ENCODE results near the gene WLS.
A peak's percentile ranks its signal among the peaks of the same experiment; 100 is the strongest.

WLS gene

DNA sequence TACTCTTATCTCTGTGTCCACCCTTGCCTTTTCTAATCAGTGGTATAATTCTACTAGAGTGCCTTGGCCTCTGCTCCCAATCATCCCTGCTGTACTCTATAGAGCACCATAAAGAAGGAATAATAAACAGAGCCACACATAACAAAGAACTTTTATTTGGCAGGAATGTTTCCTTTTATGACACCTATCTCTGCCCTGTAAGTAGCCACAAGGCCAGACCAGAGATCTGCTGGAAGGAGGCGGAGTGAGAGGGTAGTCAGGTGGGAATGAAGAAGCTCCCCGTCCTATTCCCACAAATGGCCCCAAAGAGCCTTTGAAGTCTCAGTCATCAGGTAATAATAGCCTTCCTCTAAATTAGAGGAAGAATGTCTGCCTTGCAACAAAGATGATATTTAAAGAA, 32.7 kb downstream of the WLS start:
- DNase-seq (ENCODE audit: low spot score in 2 of 2) (no peak), ATAC-seq (ENCODE audit: low read depth) (no peak)
- H3K27ac Mint-ChIP-seq, result no peak overlapping the region
- no peaks in the 10 kb centered on the region for H3K27me3 Mint-ChIP-seq
- H3K36me3 Mint-ChIP-seq, result no peaks in the 10 kb centered on the region
- H3K9me3 Mint-ChIP-seq, result no peaks in the 10 kb centered on the region
- H3K4me3 Mint-ChIP-seq, result no peak overlapping the region
- no peaks in the 10 kb centered on the region for H3K4me1 Mint-ChIP-seq

DNA sequence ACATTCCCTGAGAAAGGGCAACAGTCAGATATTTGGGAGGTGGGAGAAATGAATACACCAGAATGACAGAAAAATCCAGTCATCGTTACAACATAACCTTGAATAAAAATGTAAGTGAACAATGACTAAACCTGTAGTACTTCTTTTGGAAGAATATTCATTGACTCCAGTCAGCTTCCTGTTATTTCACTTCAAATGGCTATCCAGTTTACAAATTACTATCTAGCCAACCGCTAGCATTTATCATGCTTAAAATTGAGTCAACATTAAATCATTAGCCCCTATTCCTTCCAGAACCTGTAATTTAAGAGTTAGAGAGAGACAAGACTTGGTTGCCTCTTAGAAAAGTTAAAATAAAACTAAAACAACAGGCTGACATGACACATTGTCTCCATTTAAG, 33.6 kb downstream of the WLS start:
- Mint-ChIP-seq H3K36me3 (no peaks in the 10 kb centered on the region), H3K4me1 (no peaks in the 10 kb centered on the region), H3K4me3 (no peak overlapping the region), H3K27me3 (no peaks in the 10 kb centered on the region), H3K27ac (no peak overlapping the region), H3K9me3 (no peaks in the 10 kb centered on the region)
- ATAC-seq (ENCODE audit: low read depth) (no peak), DNase-seq (ENCODE audit: low spot score in 2 of 2) (no peak)

DNA sequence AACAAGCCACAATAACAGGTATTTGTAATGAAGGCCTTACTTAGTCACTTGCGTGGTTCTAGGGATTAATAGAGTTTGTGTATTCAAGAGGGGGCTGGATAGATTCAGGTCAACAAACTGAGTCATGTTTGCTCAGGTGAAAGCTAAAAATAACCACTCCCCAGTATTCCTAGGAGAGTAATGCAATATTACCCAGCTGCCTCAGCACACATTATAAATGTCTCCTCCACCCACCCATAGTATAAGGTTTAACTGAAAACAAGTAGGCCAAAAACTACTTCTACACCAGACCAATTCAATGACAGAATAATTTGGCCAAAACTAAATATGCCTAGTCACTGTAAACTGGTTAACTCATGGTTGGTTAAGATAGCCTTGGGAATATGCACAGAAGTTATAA, 34.4 kb downstream of the WLS start:
- Mint-ChIP-seq H3K4me1 (no peaks in the 10 kb centered on the region), H3K27me3 (no peaks in the 10 kb centered on the region), H3K4me3 (no peak overlapping the region), H3K36me3 (no peaks in the 10 kb centered on the region), H3K9me3 (no peaks in the 10 kb centered on the region), H3K27ac (no peak overlapping the region)
- DNase-seq (ENCODE audit: low spot score in 2 of 2), result no peak
- no peak for ATAC-seq (ENCODE audit: low read depth)

DNA sequence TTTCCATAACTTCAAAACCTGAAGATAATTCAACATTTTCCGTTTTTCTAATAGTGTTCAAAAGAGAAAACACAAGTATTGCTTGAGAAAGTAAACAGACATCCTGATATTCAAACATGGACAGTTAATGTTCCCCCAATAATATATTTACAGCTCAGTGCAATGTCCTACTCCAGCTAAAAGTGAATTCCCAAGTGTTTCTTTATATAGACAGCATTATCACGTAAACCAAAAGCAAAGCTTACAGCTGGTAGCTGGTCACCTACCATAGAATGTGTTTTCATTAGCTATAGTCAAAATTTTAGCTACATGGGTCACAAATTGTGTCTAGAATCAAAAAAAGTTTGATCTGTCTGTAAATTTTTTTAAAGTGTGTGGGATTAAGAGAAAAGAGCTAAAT, 34.9 kb downstream of the WLS start:
- ATAC-seq (ENCODE audit: low read depth), result no peak
- Mint-ChIP-seq H3K4me1 (no peaks in the 10 kb centered on the region), H3K27ac (no peak overlapping the region), H3K9me3 (no peaks in the 10 kb centered on the region), H3K27me3 (no peaks in the 10 kb centered on the region), H3K36me3 (no peaks in the 10 kb centered on the region), H3K4me3 (no peak overlapping the region)
- DNase-seq (ENCODE audit: low spot score in 2 of 2), result no peak

DNA sequence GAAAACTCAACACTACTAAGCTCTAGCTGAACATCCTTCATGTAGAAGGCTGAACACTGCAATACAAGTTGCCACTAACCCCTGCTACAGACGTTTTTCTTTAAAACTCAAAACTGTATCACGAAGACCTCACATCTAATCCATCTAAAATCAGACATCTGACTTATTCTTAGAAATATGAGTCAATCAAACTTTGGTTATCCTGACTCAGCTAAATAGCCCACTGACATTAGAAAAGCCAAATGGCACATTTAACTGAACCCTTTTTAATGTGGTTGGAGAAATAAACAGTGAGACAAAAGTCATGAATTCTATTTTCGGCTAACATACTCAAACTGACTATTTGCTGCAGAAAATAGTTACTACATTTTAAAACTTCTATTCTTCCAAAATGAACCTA, 35.6 kb downstream of the WLS start:
- Mint-ChIP-seq H3K27me3 (no peaks in the 10 kb centered on the region), H3K9me3 (no peaks in the 10 kb centered on the region), H3K4me1 (no peaks in the 10 kb centered on the region), H3K27ac (no peak overlapping the region), H3K36me3 (no peaks in the 10 kb centered on the region), H3K4me3 (no peak overlapping the region)
- ATAC-seq (ENCODE audit: low read depth) (no peak), DNase-seq (ENCODE audit: low spot score in 2 of 2) (no peak)

DNA sequence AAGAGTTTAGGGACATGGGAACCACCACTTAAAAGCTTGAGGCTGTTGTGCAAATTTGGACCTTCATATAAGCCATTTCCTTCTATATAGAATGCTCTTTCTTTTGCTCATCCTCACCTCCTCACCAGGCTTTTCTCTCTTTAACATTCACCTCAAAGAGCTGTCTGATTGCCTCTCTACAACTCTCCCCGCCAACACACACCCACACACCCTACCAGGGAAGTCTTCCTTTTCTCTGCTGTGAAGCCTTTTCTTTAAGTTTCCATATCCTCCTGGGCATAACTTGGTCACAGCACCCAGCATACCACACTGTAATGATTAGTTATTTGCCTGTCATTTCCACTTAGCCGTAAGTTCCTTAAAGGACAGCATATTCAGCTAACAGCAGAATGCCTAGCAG, 40.6 kb downstream of the WLS start:
- no peaks in the 10 kb centered on the region for H3K9me3 Mint-ChIP-seq
- no peak overlapping the region for H3K4me3 Mint-ChIP-seq
- DNase-seq (ENCODE audit: low spot score in 2 of 2), result no peak
- no peak for ATAC-seq (ENCODE audit: low read depth)
- no peak overlapping the region for H3K27ac Mint-ChIP-seq
- H3K36me3 Mint-ChIP-seq, result no peaks in the 10 kb centered on the region
- no peaks in the 10 kb centered on the region for H3K4me1 Mint-ChIP-seq
- peaks cover 1% of the 10 kb centered on the region for H3K27me3 Mint-ChIP-seq

DNA sequence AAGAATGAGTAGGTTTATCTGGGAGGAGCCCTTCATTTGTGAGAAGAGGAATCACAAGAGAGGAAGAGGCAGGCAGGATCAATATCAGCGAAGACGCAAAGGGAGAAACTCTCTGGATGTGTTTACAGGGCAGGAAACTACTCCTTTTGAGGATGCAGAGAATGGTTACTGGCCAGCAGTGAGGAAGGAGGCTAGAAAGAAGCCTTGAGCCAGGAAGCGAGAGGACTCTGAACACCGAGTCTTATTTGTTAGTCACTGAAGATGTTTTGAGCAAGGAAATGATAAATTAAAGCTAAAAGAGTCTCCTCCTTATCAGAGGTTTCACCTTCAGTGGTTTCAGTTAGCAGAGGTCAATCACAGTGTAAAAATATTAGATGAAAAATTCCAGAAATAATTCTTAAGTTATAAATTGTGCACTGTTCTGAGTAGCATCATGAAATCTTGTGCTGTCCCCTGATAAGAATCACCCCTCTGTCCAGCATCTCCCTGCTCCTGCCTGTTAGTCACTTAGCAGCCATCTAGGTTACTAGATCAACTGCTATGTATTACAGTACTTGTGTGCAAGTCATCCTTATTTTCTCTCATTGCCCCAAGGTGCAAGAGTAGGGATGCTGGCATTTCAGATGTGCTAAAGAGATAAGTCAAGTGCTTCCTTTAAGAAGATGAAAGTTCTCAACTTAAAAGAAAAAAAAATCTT, 43.5 kb downstream of the WLS start:
- H3K9me3 Mint-ChIP-seq, result no peaks in the 10 kb centered on the region
- H3K27me3 Mint-ChIP-seq, result peaks cover 4% of the 10 kb centered on the region
- ATAC-seq (ENCODE audit: low read depth), result no peak
- H3K27ac Mint-ChIP-seq, result no peak overlapping the region
- H3K36me3 Mint-ChIP-seq, result no peaks in the 10 kb centered on the region
- H3K4me1 Mint-ChIP-seq, result no peaks in the 10 kb centered on the region
- no peak for DNase-seq (ENCODE audit: low spot score in 2 of 2)
- no peak overlapping the region for H3K4me3 Mint-ChIP-seq

DNA sequence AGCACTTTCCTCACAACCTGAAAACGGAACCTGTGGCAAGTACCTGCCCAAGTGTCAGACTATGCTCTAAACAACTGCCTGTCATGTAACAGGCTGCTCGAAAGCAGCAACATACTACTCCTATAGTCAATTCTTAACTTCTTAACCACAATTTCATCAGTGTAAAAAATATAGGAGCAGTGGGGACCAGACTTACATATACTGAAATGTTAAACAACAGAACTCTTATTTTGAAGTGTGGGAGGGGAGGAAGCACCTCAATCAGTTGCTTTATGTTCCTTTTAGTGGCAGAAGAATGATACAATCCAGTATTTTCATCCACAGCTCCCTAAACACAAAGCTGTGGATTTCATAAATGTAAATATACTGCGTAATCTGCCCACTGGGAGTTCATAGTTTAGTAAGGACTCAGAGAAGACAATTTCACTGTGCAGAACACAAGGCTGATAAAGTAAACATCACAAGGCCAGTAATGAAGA, 44.2 kb downstream of the WLS start:
- Mint-ChIP-seq H3K4me3 (no peak overlapping the region), H3K4me1 (no peaks in the 10 kb centered on the region), H3K36me3 (no peaks in the 10 kb centered on the region), H3K9me3 (no peaks in the 10 kb centered on the region), H3K27me3 (peaks cover 4% of the 10 kb centered on the region), H3K27ac (no peak overlapping the region)
- ATAC-seq (ENCODE audit: low read depth) (no peak), DNase-seq (ENCODE audit: low spot score in 2 of 2) (no peak)

- H3K9me3 Mint-ChIP-seq, result no peaks in the 10 kb centered on the region
- no peaks in the 10 kb centered on the region for H3K36me3 Mint-ChIP-seq
- DNase-seq (ENCODE audit: low spot score in 2 of 2) (no peak), ATAC-seq (ENCODE audit: low read depth) (no peak)
- no peaks in the 10 kb centered on the region for H3K4me1 Mint-ChIP-seq
- H3K27ac Mint-ChIP-seq, result no peak overlapping the region
- H3K4me3 Mint-ChIP-seq, result no peak overlapping the region
- H3K27me3 Mint-ChIP-seq, result peaks cover 4% of the 10 kb centered on the region
Measured at GRCh38 chr1:68185743-68186142, 46.6 kb downstream of the WLS start.

DNA sequence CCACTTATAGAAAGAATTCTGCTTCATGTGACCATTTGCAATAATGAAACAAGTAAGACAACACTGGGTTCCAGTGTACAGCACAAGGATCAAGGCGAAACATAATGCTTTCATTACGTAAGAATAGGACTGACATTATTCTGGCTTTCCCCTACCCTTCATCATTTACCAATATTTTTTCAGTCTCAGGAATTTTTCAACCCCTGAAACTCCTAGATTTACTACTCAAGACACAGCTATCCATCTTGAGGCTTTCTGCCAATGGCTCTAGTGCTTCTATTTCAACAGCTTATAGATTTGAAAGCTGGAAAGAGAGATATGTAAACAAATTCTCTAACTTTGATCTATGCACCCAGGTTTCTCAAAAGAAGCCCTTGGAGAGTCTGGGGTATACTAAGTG, 48.4 kb downstream of the WLS start:
- no peaks in the 10 kb centered on the region for H3K9me3 Mint-ChIP-seq
- H3K27ac Mint-ChIP-seq, result no peak overlapping the region
- H3K4me3 Mint-ChIP-seq, result no peak overlapping the region
- H3K4me1 Mint-ChIP-seq, result no peaks in the 10 kb centered on the region
- no peak for ATAC-seq (ENCODE audit: low read depth)
- H3K36me3 Mint-ChIP-seq, result no peaks in the 10 kb centered on the region
- peaks cover 4% of the 10 kb centered on the region for H3K27me3 Mint-ChIP-seq
- no peak for DNase-seq (ENCODE audit: low spot score in 2 of 2)

DNA sequence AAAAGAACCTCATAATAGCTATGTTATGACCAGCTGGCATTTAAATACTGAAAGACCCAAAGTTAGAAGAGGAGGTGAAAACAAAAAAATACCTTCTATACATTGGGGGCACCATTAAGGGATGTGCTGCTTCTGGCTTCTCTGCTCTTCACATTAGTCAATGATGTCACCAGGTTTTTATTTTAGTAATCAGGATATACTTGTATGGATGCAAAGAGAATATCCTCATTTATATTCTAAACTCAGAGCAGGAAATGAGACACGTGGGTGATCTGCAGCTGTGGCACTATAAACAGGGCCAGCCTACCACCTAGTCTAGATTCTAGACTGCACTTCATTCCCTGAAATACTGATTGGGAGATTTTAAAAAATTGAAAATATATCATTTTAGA, 51.2 kb downstream of the WLS start:
- H3K27ac Mint-ChIP-seq, result no peak overlapping the region
- H3K27me3 Mint-ChIP-seq, result peaks cover 2% of the 10 kb centered on the region
- H3K9me3 Mint-ChIP-seq, result no peaks in the 10 kb centered on the region
- H3K4me1 Mint-ChIP-seq, result no peaks in the 10 kb centered on the region
- H3K4me3 Mint-ChIP-seq, result no peak overlapping the region
- ATAC-seq (ENCODE audit: low read depth) (no peak), DNase-seq (ENCODE audit: low spot score in 2 of 2) (no peak)
- H3K36me3 Mint-ChIP-seq, result no peaks in the 10 kb centered on the region

GRCh38 chr1:68180441-68181164, 51.7 kb downstream of the WLS start:
- H3K27me3 Mint-ChIP-seq, result peaks cover 2% of the 10 kb centered on the region
- H3K27ac Mint-ChIP-seq, result no peak overlapping the region
- no peaks in the 10 kb centered on the region for H3K4me1 Mint-ChIP-seq
- no peaks in the 10 kb centered on the region for H3K36me3 Mint-ChIP-seq
- ATAC-seq (ENCODE audit: low read depth) (no peak), DNase-seq (ENCODE audit: low spot score in 2 of 2) (no peak)
- no peak overlapping the region for H3K4me3 Mint-ChIP-seq
- H3K9me3 Mint-ChIP-seq, result no peaks in the 10 kb centered on the region

DNA sequence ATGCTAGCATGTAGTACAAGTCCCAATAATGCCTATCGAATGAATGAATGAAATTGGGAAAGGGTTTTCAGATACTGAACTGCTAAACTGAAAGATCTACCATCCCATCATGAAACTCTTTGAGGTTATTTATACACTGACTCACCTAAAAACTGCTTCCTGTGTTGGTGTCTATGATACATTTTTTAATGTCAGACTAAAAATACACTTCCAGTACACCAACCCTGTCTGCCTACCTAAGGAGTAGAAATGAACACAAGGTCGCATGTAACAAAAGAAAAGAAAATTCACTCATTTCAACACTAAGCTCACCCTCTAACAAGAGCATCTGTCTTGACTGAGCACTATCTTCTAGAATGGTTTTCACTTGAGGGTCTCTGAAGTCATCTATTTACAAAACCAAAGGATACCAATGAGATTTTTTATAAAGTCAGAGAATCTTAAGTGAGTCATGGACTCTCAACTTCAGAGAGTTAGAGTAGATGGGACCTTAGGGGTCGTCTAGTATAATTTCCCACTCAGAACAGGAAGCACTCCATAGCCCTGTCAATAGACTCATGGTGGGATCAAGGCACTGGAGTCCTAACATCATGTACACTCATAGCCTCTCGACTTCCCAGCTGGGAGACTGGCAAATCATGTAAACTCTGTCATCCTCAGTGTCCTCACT, 53.4 kb downstream of the WLS start:
- Mint-ChIP-seq H3K27me3 (no peaks in the 10 kb centered on the region), H3K4me3 (no peak overlapping the region), H3K4me1 (no peaks in the 10 kb centered on the region), H3K36me3 (no peaks in the 10 kb centered on the region), H3K9me3 (no peaks in the 10 kb centered on the region), H3K27ac (peak overlapping the region; percentile 11)
- ATAC-seq (ENCODE audit: low read depth) (no peak), DNase-seq (ENCODE audit: low spot score in 2 of 2) (no peak)

DNA sequence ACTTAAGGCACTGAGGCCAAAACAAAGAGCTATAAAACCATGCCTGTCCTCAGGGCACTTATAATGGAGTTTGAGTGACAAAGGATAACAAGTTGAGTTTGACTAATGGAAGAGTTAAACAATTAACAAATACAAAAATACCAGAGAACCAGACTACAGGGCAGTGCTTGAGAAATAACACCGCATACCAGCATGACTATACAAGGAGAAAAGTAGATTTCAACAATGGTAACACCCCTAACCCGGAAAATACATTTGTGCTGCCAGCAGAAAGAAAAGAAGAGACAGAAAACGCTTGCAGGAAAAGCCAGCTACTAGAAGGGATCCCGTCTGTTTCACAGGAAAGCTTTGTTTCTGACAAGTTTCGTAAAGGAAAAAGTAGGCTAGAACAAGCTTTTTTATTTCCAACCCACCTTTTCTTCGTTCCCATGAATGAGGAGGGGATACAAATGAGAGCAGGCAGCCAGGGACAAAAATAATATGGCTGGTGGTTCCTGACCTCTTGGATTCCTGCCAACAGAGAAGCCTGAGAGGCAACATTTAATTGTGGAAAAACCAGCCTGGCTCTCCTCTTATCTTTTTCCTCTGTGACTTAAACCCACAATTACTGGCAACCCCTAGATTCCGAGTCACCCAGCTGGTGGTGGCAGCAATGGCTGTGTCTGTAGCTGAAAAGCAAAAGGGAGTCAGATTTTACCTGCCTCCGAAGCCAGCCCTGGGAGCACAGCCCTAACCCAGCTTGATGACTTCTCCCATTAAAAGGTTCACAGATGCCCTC, 56.5 kb downstream of the WLS start:
- DNase-seq (ENCODE audit: low spot score in 2 of 2) (no peak), ATAC-seq (ENCODE audit: low read depth) (no peak)
- Mint-ChIP-seq H3K27ac (no peak overlapping the region), H3K36me3 (no peaks in the 10 kb centered on the region), H3K9me3 (no peaks in the 10 kb centered on the region), H3K4me1 (no peaks in the 10 kb centered on the region), H3K27me3 (no peaks in the 10 kb centered on the region), H3K4me3 (no peak overlapping the region)

Measured in memory B cell (primary cell).